Stimulated activated CD4-positive, alpha-beta T cell treated with anti-CD3 and anti-CD28 coated beads, TNF-alpha, amount 100 ng/mL, for 24 hours (primary cell): ENCODE data around the gene APOD.
"Not testable (repeated sequence)": the region's sequence is repeated elsewhere in the genome, so short reads cannot be mapped to it uniquely, and the experiment has no call there.

Source experiments
- DNase-seq, 3 experiments: peaks; one replicate each; pipeline ENCODE4 v3.0.0-alpha.2; 2020; ENCODE audit warnings: low read depth in 3 of 3

Gene APOD

DNA sequence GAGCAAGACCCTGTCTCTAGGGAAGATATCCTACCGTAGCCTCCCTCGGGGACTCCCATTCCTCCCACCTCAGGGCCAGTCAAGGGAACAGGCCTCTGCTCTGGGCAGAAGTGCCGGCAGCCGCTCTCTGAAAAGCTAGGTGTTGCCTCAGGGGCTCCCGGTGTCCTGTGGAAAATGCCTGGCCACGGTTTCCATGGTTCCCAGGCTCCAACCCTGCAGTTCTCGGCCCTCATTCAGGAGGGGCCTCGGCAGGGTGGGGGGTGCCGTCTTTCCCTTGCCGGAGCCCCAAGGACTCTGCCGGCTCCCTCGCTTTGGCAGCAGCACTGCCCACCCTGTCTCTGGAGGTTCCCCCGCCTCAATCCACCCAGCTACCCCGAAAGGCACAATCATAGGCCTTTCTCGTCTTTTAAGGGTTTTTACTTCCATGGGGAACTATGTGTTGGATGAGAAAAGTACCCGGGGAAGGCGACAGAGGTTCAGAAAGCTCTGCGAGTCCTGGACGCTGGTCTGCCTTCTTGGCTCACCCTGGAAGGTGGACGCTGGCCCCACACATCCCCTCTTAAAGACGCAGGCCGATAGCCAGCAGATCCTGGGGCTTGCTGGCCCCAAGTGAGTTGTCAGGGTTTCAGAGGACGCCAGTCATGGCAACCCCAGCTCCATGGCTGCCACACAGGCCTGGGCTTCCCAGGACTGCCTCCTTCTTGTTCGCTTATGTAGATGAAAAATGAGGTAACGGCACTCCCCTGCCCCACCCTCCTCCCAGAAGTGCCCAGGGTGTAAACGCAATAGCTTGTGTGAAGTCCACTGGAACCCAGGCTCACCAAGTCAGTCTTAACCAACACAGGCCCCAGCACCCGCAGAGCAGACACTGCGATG, 34.3 kb upstream of the APOD start:
- not testable (repeated sequence) for DNase-seq

DNA sequence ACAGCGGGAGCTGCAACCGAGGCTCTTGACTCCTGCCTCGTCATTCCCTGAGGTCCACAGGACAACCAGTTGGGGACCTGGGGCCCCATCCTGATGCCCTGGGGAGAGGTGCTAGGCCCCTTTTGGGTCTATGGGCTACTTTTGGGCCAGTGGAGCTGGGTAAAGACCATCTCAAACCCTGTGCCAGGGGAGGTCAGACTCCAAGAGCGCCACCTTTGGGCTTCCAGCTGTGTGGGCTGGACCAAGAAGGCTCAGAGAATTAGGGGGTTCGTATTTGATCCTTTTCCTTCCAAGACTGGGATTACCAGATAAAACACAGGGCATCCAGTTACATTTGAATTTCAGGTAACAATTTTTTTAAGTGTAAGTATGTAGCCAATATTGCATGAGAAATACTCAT, 33.4 kb upstream of the APOD start:
- not testable (repeated sequence) for DNase-seq

DNA sequence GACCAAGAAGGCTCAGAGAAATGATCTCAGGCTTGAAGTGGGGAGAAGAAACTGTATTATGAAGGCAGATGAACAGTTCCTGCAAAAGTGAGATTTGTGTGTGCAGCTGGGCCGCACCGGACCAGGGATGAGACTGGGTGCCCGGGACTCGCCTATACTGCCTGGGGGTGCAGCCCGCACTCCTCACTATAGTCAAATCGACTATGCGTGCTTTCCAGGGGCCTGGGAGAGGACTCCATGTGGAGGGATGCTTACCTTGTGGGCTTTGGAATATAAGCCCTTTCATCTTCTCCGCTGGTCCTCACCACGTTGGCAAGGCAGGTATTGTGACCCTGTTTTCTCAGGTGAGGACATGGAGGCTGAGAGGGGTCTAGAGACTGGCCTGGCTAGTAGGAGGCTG, 32.9 kb upstream of the APOD start:
- DNase-seq, result no peak

DNA sequence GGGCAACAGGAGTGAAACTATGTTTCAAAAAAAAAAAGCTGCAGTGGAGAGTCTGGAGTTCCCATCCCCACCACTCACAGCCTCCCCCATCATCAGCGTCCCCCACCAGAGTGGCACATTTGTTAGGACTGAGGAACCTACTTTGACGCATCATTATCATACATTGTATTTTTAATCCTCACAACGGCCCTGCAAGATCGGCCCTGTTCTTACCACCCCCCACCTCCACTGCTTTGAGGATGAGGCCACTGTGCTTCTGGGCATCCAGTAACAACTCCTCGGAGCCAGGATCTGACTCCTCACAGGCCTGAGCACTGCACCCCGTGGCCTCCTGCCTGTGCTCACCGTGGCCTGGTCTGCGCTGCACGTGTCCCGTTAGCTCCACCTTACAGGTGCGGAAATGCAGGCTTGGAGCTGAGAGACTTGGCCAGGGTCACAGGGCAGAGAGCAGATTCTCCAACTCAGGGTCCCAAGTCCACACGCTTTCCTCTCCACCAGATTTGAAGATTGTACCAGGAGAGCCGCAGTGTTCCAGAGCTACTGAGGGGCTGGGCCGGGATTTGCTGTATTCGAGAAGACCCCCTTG, 32.3 kb upstream of the APOD start:
- not testable (repeated sequence) for DNase-seq

DNA sequence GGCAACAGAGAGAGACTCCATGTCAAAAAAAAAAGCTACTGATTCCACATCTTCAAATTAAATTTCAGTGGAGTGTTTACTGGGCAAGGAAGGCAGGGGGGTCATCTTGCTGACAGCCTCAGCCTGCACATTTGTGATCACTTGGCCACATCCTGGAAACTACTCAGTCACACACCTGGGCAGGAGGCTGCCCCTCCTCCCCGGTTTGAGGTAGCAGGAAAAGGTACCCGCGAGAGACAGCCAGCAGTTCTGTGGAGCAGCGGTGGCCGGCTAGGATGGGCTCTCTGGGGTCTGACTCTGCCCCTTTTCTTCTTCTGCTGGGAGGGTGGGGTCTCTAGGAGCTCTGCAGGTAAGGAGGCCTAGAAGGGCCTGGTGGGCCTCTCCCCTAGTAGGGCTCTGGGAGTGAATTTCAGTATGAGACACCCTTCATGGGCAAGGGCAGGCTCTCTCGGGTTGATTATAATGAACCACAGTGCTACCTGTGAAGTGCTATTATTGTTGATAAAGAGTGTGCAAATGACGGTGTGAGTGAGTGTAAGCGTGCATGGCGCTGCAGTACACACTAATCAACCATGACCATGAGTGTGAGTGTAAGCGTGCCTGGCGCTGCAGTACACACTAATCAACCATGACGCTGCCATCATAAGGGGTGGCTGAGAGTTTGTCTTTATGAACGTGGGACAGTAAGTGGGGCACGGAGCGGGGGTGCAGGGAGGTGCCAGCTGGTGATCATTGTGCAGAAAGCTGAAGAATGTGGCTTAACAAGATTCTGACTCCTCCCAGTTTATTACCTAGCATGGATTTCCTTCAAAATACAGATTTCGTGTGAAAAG, 31.1 kb upstream of the APOD start:
- DNase-seq, result not testable (repeated sequence)

DNA sequence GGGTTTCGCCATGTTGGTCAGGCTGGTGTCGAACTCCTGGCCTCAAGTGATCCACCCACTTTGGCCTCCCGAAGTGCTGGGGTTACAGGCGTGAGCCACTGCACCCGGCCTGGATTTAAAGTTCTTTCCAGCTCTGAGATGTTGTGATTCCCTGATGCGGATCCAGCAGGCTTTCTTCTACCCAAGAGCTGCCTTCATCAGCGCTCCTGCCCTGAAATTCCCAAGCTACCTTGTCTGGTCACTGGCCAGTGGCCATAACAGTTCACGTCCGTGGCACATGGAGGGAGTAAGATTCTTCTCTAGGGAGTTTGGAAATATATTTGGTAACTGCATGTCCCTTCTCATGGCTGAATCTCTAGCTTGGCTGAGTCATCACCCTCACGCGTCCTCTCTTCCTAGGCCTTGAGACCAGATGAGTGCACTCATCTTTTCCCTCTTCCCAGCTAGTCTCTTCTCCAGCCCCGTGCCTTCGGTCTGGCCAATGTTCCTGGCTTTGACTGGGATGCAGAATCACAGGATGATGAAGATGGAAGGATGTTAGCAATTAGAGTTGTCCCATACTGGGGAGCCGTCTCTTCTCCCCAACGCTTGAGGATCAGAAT, 29.8 kb upstream of the APOD start:
- no peak for DNase-seq

DNA sequence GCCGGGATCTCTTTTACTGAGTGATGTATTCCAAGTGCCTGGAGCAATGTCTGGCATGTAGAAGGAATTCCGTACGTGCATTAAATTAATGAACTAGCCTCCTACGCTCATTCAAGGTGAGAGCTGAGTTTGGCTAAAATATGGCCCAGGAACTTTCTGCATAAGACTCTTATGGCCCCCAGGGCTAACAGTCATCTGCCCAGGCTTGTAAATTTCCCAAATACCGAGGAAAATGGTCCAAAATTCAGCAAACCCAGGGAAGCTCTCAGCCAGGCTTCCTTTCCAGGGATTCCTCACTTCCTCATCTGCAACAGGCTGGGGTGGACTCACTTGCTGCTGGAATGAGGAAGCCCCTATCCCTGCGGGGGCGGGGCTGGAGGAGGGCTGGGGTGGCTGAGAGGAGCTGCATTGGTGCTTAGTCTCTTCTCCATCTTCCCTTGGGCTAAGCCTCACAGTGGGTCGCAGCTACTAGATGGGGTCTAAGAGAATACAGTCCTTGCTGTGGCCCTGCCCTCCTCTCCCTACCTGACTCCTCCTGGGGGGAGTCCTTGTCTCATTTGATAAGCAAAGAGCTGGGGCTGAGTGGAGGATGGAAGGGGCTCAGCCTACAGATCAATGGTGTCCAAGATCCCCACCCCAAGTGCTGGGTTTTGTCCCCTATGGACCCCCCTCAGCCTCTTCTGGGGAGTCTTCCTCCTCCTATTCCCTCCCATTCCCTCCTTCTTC, 28.5 kb upstream of the APOD start:
- no peak for DNase-seq

DNA sequence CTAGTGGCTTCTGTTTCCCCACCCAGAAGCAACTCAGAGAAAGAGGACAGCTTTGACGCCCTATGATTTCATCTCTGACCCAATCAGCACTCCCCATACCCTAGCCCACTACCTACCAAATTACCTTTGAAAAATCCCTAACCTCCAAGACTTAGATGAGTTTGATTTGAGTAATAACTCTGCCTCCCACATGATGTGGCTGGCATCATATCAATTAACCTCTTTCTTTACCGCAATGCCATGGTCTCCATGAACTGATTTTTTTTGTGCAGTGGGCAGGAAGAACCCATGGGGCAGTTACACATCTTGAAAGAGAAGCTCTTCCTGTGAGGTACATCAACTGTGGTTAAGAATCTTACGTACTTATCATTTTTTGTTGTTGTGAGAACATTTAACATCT, 25.5 kb upstream of the APOD start:
- no peak for DNase-seq

DNA sequence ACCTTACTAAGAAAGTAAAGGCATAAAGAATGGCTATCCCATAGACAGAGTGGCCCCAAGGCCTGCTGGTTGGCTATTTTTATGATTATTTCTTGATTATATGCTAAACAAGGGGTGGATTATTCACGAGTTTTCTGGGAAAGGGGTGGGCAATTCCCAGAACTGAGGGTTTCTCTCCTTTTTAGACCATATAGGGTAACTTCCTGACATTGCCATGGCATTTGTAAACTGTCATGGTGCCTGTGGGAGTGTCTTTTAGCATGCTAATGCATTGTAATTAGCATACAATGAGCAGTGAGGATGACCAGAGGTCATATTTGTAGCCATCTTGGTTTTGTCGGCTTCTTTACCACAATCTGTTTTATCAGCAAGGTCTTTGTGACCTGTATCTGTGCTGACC, 18.0 kb upstream of the APOD start:
- not testable (repeated sequence) for DNase-seq

DNA sequence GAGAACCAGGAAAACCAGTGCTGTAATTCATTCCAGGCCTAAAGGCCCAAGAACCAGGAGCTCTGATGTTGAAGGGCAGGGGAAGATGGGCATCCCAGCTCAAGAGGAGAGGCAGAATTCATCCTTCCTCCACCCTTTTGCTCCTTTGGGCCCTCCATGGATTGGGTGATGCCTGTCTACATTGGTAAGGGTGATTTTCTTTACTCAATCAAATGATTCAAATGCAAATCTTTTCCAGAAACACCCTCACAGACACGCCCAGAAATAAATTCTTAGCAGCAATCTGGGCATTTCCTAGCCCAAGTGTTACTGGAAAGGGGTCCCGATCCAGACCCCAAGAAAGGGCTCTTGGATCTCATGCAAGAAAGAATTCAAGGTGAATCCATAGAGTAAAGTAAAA, 17.6 kb upstream of the APOD start:
- no peak for DNase-seq

DNA sequence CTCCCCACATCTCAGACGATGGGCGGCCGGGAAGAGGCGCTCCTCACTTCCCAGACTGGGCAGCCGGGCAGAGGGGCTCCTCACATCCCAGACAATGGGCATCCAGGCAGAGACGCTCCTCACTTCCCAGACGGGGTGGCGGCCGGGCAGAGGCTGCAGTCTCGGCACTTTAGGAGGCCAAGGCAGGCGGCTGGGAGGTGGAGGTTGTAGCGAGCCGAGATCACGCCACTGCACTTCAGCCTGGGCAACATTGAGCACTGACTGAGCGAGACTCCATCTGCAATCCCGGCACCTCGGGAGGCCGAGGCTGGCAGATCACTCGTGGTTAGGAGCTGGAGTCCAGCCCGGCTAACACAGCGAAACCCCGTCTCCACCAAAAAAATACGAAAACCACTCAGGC, 16.2 kb upstream of the APOD start:
- not testable (repeated sequence) for DNase-seq

DNA sequence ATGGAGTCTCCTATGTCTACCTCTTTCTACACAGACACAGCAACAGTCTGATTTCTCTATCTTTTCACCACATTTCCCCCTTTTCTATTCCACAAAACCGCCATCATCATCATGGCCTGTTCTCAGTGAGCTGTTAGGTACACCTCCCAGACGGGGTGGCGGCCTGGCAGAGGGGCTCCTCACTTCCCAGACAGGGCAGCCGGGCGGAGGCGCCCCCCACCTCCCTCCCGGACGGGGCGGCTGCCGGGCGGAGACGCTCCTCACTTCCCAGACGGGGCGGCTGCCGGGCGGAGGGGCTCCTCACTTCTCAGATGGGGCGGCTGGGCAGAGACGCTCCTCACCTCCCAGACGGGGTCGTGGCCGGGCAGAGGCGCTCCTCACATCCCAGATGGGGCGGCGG, 15.8 kb upstream of the APOD start:
- not testable (repeated sequence) for DNase-seq

DNA sequence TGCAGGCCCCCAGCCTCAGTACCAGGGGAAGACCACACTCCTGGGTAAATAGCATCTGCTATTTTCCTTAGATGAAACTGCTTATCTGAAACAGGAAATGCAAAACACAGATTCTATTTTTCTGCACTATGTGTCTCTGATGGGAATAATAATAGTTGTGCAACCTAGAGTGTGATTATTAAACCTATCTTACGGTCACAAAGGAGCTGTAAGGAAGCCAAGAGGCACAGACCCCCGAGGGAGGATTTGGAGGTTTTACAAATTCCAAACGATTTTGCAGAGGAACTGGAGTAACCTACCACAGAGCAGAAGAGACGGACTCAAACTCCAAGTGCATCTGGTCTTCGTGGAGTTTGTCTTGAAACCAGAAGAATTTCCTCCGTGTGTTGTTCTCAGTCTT, 14.1 kb upstream of the APOD start:
- DNase-seq, result no peak

DNA sequence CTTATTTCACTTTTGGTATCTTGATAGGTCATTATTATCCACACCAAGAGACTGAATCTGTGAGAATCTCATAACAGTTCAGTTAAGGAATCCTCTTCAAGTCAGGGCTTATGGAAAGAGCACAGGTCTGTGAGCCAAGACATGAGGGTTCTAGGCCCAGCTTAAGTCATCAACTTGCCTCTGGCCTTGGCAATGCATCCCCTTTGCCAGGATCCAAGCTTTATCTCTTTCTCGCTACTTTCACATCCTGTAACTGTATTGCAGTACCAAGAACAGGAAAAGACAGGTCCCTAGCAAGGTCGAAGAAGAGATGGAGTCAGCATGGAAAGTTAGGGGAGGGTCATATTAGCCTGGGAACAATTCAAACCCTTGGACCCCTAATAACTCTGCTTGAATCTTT, 13.5 kb upstream of the APOD start:
- no peak for DNase-seq

DNA sequence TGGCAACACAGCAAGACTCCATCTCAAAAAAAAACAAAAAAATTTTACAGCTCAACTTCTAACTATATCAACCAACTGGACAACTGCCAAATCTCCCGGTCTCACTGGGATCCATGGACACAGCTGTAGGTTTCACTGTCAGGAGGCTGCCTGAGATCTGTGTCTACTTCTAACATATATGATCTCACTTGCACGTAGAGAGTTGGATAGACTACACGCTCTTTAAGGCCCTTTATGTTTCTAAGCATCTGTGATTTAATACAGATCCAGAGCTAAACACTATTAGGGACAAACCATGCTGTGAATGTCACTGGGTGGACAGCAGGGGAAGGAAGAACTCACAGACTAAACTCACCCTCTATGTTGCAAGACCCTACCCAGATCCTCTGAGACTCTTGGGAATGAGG, 13.0 kb upstream of the APOD start:
- no peak for DNase-seq

DNA sequence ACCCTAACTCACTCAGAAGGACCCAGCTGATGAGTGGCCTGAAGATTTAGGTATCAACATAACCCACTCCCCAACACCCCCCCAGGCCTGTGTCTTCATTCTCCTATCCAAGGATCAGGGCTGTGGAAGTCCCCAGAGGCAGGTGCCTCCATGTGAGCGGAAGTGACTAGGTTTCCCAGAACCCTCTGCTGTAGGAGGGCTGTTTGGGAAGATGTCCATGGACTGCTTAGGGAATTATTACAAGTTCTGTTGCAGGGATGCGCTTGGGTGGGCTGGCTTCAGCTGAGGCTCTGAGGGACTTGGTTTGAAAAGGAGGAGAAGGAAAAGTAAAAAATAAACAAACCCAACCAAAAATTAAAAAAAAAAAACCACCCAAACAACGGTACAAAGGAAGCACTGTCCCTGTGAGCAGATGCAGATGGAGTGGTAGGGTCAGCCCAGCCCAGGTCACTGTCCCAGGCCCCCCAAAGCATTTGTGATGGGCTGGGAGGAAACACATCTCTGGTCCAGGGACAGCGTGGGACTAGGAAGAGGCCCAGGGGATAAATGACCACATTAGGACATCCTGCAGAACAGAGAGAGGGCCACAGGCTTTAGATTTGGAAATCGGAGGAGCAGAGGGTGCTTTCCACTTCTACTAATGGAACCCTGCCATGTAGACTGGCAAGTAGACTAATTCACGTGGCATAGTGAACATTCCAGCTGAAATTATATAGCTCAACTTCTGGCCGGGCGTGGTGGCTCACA, 12.2 kb upstream of the APOD start:
- DNase-seq, result no peak

DNA sequence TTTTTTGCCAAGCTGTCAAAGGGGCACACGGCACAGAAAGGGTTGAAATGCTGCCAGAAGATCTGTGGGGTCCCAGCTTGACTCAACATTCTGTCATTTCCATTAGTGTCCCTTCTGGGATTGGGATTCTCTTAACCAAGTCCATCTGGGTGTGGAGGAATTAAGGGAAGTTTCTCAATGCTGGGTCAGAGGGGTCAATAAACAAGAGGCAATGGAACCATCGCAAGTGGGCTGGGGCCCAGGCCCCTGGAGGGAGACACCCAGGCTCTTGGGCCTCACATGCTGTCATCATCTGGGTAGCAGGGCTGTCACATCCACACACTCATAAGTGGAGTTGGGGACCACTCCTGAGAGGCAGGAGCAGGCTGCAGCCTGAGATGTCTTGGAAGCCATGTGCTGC, 8.1 kb upstream of the APOD start:
- no peak for DNase-seq

DNA sequence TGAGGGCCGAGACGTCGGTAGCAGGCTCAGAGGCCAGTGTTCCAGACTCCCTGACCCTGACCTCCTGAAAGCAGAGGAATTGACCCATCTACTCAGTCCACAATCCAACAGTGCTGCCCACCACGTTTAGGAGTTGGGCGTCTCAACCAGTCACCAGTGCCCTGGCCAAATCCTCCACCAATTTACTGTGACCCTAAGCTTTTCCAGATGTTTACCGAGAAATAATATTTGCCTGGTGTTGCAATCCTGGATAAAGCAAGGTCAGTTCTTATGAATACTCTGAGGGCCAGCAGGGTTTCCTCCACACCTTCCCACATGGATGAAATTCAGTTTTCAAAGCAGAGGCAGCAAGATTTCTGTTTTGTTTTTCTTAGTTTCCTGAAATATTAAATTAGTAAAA, 7.5 kb upstream of the APOD start:
- no peak for DNase-seq

DNA sequence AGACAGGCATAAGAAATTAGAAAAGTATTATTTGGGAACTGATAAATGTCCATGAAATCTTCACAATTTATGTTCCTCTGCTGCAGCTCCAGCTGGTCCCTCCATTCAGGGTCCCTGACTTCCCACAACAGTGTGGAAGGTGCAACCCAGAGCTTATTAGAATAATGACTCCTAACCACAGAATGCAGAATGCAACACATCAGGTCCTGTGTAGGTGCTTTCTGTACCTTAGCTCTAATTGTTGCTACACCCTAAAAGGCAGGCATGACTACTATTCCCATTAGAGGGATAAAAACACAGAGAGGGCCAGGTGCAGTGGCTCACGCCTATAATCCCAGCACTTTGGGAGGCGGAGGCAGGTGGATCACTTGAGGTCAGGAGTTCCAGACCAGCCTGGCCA, 6.6 kb upstream of the APOD start:
- DNase-seq, result not testable (repeated sequence)

DNA sequence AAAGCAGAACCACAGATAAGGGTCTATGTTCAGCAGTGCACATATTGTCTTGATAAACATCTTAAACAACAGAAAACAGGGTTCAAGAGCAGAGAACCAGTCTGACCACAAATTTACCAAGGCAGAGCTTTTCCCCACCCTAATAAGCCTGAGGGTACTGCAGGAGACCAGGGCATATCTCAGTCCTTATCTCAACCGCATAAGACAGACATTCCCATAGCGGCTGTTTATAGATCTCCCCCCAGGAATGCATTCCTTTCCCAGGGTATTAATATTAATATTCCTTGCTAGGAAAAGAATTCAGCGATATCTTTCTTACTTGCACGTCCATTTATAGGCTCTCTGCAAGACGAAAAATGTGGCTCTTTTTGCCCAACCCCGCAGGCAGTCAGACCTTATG, 6.1 kb upstream of the APOD start:
- DNase-seq, result not testable (repeated sequence)

DNA sequence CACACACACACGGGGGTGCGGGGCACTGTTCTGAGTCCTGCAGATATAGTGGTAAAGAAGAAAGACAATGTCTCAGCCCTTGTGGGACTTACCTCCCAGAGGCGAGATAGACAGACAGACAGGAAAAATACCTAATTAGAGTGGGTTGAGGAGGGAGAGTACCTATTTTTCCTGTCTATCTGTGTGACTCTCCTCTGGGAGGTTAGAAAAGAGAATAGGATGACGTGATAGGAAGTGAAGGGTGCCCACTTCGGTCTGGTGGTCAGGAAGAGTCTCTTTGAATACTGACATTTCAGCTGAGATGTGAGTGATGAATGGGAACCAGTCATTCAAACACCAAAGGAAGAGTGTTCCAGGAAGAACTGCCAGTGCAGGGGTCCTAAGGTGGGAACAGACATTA, 4.1 kb upstream of the APOD start:
- no peak for DNase-seq
